GM18858 (cell line): Measurements from ENCODE around the gene SH3YL1.

ENCODE experiments used
- ATAC-seq: cut with Tn5 transposase; IDR thresholded peaks from one replicate; pipeline ENCODE4 v1.9.1; 2021; ENCODE audit not compliant: unreplicated experiment

Gene SH3YL1

DNA sequence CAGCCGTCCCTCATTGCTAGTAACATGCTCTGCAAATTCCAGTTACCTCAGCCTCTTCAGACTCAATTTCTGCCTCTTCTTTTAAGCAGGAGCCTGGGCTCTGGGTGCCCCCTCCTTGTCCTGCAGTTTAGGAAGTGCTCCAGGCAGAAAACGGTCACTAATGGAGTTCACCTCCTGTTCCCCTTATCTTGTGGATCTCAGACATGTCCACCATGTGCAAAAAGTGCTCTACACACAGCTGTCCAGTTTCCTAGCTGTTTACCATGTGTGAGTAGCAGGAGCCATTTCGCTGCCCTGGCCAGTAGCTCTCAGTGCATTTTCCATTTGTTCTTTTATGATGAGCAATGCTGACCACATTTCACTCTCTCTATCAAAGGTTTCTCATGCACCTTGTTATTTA, 4.9 kb downstream of the SH3YL1 start:
- no peak for ATAC-seq

DNA sequence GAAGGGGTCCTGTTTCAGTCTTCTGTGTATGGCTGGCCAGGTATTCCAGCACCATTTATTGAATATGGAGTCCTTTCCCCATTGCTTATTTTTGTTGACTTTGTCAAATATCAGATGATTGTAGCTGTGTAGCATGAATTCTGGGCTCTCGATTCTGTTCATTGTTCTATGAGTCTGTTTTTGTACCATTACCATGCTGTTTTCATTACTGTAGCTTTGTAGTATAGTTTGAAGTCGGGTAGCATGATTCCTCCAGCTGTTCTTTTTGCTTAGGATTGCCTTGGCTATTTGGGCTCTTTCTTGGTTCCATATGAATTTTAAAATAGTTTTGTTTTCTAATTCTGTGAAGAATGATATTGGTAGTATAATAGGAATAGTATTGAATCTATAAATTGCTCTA, 6.0 kb downstream of the SH3YL1 start:
- no peak for ATAC-seq

DNA sequence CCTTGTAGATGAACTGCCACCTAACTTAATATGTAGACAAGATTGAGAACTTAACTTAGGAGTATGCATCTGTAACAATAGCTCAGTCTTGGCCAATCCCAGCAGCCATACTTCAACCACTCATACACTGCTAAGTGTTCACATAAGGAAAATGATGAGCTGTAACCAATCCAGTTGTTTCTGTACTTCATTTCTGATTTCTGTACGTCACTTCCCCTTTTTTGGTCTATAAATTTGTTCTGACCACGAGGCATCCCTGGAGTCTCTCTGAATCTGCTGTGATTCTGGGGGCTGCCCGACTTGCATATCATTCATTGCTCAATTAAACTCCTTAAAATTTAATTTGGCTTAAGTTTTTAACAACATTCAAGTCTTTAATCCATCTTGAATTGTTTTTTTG, 6.4 kb downstream of the SH3YL1 start:
- no peak for ATAC-seq

DNA sequence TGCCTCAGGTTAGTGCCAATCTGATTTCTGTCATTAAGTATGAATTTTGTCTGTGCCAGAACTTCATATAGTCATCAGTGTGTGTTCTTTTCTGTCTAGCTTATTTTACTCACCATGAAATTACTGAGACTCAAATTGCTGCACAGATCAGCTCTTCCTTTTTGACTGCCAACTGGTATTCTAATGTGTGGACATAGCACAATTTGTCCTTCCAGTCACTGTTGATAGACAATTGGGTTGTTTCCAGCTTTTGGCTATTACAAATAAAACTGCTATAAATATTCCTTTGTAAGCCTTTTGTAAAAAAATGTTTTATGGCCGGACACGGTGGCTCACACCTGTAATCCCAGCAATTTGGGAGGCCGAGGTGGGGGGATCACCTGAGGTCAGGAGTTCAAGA, 7.7 kb downstream of the SH3YL1 start:
- no peak for ATAC-seq

DNA sequence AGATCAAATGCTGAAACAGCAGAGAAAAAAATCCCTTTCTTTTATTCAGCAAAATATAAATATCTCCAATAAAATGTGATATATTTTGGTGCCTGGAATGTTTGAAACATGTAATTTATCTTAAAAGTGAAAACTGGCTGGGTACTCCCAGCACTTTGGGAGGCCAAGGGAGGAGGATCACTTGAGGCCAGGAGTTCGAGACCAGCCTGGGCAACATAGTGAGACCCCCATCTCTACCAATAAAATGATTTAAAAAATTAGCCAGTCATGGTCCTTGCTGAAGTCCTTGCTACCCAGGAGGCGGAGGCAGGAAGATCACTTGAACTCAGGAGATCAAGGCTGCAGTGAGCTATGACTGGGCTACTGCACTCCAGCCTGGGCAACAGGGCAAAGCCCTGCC, 8.6 kb downstream of the SH3YL1 start:
- no peak for ATAC-seq

DNA sequence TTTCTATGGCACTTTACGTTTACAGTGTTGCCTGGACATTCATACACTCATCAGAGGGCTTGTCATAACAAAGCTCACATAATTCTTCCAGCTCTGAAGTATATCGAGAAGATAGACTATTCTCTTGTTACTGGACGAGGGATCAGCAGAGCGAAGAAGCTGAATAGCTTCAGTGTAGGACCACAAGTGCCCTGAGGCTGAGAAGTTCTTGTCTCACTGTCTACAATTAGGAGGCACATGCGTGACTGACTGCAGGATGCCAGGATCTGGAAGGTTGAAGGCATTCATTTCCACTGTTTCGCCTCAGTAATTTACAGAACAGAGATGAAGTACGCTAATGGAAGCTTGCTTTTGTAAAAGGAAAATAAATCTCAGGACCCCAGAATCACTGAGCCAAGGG, 9.6 kb downstream of the SH3YL1 start:
- no peak for ATAC-seq

DNA sequence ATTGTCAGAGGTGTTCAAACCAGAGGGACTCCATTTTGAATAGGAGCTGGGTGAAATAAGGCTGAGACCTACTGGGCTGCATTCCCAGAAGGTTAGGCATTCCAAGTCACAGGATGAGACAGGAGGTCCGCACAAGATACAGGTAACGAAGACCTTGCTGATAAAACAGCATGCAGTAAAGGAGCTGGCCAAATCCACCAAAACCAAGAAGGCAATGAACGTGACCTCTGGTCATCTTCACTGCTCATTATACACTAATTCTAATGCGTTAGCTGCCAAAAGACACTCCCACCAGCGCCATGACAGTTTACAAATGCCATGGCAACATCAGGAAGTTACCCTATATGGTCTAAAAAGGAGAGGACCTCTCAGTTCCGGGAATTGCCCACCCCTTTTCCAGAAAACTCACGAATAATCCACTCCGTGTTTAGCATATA, 10.6 kb downstream of the SH3YL1 start:
- ATAC-seq, result no peak

DNA sequence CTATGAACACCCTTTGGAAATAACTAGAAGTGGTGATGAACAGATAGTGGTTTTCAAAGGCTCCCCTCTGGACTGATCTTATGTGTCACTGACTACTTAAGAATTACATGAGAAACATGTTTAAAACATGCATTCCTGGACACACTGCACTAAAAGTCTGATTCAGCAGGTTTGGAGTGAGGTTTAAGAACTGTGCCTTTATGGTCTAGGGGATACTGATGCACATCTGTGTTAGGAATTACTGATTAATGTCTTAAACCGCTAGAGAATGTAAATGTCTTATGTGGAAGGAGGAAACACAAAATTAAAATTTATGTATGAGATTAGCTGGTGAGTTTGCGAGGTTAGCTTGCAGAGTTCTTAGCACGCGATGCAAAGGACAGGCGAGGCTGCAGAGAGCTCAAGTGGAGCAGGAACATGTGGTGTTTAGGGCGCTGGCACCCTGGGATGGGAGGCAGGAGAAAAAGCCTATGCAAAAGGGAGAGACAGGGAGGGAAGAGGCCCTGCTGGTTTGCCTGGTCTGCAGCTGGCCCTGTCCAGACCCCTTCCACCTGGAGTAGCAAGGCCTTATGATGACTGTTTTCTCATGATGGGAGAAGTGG, 11.7 kb downstream of the SH3YL1 start:
- ATAC-seq, result no peak

DNA sequence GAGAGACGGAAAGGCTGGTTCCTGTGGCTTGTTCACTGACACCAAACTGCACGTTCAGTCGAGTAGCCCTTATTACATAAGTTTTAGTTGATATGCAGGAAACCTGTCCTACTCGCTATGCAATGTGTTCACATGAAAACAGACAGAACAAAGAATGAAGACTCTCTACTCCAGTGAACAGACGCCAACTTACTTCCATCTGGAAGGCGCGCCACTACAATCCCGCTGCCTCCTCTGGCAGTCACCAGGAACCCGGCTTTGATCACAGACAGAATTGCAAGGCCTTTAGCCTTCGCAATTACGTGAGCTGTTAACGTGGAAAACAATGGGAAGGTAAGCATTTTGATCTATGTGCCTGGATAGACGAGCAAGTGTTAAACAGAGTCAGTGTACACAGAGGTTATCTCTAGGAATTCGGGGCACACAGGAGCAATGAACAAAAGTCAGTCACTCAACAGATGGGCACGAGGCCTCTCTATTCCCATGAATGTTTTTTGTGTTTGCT, 14.2 kb downstream of the SH3YL1 start:
- no peak for ATAC-seq

DNA sequence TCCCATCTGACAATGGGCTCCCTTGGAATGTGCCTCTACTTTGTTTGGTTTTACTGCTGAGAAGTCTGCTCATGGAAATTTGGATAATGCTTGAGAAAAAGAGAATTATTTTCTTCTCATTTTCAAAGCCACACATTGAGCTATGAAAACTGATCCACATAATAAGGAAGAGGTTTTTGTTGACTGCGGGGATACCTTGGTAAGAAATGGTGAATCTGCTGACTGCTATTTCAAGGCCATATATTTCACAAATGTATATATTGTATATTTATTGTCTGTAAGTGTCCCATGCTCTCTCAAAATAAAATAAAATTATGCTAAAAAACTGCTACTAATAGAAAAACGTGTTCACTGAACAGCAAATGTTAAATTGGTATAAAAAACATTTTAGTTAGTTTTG, 15.1 kb downstream of the SH3YL1 start:
- ATAC-seq, result no peak

DNA sequence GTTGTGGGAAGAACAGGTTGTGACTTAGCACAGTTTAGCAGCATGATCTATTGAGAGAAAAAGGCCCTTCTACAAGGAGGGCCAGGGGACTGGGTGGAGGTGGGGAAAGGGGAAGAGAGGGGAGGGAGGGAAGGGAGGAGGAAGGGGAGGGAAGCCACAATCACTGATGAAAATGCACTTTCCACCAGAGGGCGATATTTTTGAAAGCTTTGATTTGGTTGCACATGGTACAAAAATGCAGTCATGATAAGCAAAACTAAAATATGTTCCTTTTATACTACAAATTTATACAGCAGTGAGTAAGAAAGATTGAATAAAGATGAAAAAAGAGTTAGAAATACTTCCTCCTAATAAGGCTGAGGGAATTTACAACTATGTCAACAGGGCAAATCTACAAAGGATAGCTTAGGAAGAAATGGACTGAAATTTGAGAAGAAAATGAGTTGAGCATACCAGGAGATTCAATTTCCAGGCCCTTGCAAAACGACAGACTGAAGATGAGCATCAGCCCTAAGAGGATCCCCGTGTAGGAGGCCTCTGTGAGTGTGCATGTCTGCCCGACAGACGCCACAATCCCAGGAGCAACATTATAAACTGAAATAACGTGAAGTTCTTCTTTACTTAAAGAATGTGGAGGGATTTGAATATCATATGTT, 17.2 kb downstream of the SH3YL1 start:
- peak; percentile 66 for ATAC-seq

DNA sequence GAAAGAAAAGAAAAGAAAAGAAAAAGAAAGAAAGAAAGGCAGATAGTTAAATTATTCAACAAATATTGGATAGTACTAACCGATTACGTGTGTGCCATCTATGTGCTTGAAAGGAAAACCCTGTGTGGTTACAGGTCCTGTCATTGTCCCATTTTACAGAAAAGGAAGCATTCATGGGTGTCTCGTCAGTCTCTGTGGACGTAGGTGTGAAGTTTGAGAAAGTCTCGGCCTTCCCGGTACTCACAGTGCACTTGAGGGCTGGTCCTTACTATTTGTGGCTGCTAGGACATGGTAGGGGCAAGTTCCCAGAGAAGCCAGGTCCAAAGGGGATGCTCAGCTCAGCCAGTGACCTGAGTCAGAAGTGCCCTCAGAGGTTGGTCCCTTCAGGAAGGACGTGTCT, 19.3 kb downstream of the SH3YL1 start:
- ATAC-seq, result no peak

DNA sequence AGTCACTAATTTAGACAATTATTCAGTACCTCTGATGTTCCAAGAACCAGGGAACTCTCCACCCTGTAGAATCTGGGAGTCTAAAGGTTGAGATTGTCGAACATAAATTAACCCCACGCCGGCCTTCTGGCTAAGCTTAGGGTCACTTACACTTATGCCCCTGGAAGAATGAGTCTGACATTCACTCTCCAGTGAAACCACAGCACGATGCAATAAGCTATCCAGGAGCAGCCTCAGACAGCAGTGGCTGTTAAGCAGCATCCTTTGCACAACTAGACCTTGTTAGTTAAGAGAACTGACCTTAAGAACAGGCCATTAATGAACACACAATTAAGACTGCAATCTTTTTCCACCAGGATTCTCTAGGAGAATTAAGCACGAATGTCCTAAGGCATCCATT, 25.0 kb downstream of the SH3YL1 start:
- ATAC-seq, result no peak

DNA sequence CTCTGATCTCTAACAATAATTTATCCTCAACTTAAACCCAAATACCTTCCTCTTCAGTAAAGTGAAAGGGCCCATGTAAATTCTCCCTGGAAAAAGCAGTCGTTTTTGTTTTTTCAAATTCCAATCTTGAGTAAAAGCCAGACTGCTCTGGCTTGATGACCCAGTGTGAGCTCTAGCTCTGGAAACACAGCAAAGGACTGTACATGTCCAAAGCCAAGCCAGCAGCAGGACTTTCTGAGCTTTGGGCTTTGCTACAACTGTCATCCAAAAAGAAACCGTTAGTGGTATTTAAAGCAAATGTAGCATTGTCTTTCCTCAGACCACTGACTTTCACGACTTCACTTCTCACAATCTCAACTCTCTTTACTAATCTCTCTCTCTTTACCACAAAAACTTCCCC, 25.4 kb downstream of the SH3YL1 start:
- no peak for ATAC-seq

DNA sequence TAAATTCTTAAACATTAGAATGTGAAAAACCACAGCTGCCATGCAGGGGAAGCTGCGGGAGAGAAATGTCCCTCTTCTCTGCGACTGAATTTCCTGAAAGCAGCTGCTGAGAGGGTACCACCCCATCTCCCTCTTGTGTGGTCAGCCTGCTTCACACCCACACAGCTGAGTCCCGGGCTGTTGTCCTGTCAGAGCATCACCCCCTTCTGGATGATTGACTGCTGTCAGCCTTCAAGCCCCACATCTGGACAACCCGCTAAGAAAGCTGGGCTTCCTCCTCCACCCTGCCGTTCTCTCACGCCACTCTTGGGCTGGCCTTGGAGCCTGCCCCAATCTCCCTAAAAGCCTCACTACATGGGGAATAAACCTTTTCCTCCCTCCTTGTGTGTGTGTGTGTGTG, 26.0 kb downstream of the SH3YL1 start:
- no peak for ATAC-seq

DNA sequence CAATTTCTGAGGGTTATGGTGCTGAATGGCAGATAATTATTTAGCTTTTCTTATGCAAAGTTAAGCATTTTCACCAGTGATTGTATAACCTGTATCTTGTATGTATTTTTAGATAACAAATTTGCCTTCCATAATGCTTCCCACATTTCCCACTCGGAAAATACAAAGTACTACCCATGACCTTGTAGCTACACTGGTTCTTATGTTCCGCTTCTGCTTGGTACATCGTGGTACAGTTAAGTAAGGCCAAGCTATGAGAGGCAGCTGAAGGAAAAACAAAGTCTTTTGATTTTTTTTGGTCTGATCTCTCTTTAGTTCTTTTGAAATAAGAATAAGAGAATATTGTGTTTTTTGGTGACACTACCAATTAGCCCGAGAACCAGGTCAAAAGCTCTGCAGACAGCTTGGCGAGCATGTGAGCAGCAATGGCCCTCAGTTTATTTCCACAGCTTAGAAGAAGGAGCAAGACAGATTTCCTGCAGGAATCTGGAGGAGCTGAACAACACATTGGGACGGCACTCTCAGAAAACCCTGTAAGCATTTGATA, 26.8 kb downstream of the SH3YL1 start:
- ATAC-seq, result no peak

DNA sequence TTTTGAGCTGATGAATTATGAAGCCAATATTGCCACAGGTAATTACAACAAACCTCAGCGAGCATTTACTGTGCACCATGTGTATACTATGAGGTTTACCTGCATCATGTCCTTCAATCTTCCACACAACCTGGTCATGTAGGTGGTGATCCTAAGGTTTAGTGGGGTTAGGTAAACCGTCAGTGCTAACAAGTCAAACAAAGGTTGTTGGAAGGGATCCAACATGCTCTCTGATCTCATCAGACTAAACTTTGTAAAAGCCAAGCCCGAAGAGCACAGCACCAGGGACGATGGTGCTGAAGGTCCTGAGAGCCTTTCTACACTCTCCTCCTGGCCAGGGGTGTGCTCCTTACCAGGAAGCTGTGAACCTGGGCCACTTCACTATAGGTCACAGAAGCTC, 29.4 kb downstream of the SH3YL1 start:
- no peak for ATAC-seq

DNA sequence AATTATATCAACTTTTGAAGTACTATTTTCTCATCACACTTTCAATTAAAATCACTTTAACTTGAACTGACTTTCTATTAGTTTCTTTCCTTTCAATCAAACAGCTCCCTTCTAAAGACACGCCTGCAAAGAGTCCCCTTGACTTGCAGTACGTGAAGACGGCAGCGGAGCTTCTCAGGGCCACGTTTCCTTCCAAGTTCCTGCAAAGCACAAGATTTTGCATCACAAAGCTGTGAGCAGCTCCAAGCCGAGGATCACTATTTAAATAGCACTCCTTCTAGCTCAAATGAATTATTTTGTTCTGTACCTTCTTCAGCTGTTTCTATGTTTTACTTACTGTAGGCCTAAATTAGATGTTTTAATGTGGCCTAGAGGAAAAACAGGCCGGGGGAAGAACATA, 30.8 kb downstream of the SH3YL1 start:
- no peak for ATAC-seq

DNA sequence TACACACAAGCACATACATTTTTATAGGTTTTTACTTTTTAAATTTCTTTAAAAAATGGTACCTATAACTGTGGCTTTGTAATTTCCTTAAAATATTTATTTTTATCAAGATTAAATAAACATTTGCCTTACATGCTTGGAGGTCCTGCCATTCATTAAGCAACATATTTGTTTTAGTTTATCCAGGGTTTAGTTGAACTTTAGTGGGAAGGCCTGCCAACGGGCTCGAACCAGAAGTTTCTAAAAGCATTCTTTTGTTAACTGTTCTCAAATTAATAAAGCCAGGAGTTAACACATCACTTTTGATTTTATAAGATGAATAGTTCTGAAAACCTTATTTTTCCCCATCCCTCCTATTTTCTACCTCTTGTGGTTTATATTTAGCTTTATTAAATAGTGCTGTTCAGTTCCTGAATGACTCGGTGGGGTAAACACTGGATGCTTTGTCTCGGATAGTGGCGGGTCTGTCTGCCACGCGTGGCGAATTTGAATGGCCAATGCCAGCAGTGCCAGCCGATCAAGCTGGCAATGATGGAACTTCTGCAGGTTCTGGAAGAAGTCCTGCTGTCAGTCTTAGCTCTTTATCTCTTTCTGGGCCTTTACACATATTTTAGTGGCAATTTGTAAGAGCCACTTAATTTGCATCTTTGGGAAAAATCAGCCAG, 32.2 kb downstream of the SH3YL1 start:
- no peak for ATAC-seq

DNA sequence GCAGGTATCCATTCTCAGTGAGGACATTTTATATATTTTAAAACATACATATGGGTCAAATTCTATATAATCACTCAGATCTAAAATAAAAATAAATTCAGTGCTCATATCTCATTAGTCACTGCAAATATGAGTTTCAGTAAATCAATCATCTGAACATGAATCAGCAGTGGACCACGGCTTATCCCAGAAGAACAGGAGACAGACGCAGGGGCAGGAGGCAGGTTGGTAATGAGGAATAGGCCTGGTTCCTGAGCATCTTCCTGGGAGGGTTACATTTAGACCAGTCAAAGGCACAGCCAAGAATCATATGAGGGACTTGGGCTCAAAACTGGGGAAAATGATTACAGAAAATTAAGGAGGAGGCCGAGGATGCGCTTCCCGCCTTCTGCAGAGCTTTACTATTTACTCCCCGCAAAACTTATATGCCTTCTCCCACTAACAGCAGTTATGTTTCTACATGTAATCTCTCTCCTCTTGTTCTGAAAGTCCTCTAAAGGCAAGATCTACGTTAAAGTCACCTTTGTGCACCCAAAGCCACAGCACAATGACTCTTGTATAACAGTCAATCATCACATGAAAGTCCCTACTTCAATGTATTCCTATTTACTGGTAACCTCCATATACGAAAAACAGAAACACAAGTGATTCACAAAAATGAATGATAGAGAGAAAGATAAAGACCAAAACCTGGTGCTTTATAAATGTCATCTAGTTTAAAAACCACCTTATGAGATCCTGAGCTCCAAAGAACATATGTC, 35.1 kb downstream of the SH3YL1 start:
- ATAC-seq, result no peak

DNA sequence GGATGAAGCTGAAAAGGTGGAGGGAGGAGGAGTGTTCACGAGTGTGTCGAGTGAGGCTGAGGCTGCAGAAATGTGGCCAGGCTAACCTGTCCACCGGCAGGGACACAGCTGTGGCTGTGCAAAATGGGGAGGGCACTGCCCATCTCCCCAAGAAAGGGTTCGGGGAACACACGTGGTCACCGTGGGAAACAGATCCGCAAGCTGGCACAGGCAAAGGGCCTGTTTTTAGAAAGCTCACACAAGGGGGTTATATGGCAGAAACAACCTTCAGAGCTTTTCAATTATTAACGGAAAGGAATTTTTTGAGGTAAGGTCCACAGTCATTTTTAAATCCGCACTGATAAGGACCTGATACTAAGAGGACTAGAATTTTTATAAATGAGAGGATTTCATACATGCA, 35.7 kb downstream of the SH3YL1 start:
- no peak for ATAC-seq
